HepG2 (cell line): ENCODE data around the gene GPR137. TPM values are rescaled to one million over a fixed set of nuclear protein-coding genes. Genes with fewer than 3 reads are reported as not detected.

Source experiments
- ARID3A ChIP-seq: IDR thresholded peaks from 2 replicates; pipeline ENCODE4 v1.6.1; 2012; ENCODE audit warnings: low read depth, low read length, improper control_type of control experiment
- ARNTL ChIP-seq: sonication (generic); formaldehyde crosslinking; IDR thresholded peaks from 2 replicates; pipeline ENCODE4 v1.4.0; 2020; ENCODE audit warnings: mild to moderate bottlenecking, missing genetic modification reagents
- CENPT ChIP-seq: sonication (generic); formaldehyde crosslinking; IDR thresholded peaks from 2 replicates; pipeline ENCODE4 v1.8.0; 2022; ENCODE audit warnings: low read depth, mild to moderate bottlenecking, moderate library complexity, missing genetic modification reagents
- CSRNP1 ChIP-seq: sonication (generic); formaldehyde crosslinking; IDR thresholded peaks from 2 replicates; pipeline ENCODE4 v1.8.1; 2023; ENCODE audit warnings: mild to moderate bottlenecking, missing genetic modification reagents
- DRAP1 ChIP-seq: IDR thresholded peaks from 2 replicates; pipeline ENCODE4 v1.6.1; 2016; ENCODE audit warnings: missing genetic modification reagents, missing compliant biosample characterization
- FIP1L1 ChIP-seq: fragments of 200-400 bp; formaldehyde crosslinking; IDR thresholded peaks from 2 replicates; pipeline ENCODE4 v1.6.1; 2018; ENCODE audit warnings: low read depth, mild to moderate bottlenecking, low read length, moderate library complexity, borderline replicate concordance; ENCODE audit not compliant: insufficient read depth
- ISX ChIP-seq: sonication (generic); formaldehyde crosslinking; conservative IDR thresholded peaks from 2 replicates; pipeline ENCODE4 v1.5.0; 2020; ENCODE audit warnings: missing genetic modification reagents
- NCOA1 ChIP-seq: sonication (generic); formaldehyde crosslinking; IDR thresholded peaks from 2 replicates; pipeline ENCODE4 v1.9.0; 2021; ENCODE audit warnings: missing genetic modification reagents
- NFIC ChIP-seq: IDR thresholded peaks from 2 replicates; pipeline ENCODE4 v1.6.1; 2012; ENCODE audit warnings: mild to moderate bottlenecking, low read length, inconsistent platforms
- PITX1 ChIP-seq: sonication (generic); formaldehyde crosslinking; IDR thresholded peaks from 2 replicates; pipeline ENCODE4 v1.5.1; 2020; ENCODE audit warnings: mild to moderate bottlenecking, missing genetic modification reagents
- SP2 ChIP-seq: sonication (generic); formaldehyde crosslinking; IDR thresholded peaks from 2 replicates; pipeline ENCODE4 v1.5.1; 2020; ENCODE audit warnings: mild to moderate bottlenecking, missing genetic modification reagents
- TBX2 ChIP-seq: sonication (generic); formaldehyde crosslinking; IDR thresholded peaks from 2 replicates; pipeline ENCODE4 v1.5.0; 2020; ENCODE audit warnings: missing genetic modification reagents, mild to moderate bottlenecking, borderline replicate concordance
- TMF1 ChIP-seq: sonication (generic); formaldehyde crosslinking; IDR thresholded peaks from 2 replicates; pipeline ENCODE4 v1.8.1; 2022; ENCODE audit warnings: low read depth, missing genetic modification reagents
- ZBTB20 ChIP-seq: sonication (generic); formaldehyde crosslinking; IDR thresholded peaks from 2 replicates; pipeline ENCODE4 v1.8.1; 2023; ENCODE audit warnings: missing genetic modification reagents, low read depth, mild to moderate bottlenecking, borderline replicate concordance
- ZBTB25 ChIP-seq: IDR thresholded peaks from 2 replicates; pipeline ENCODE4 v1.6.1; 2018; ENCODE audit warnings: missing genetic modification reagents
- ZBTB49 ChIP-seq: sonication (generic); formaldehyde crosslinking; IDR thresholded peaks from 2 replicates; pipeline ENCODE4 v1.4.0; 2020; ENCODE audit warnings: missing genetic modification reagents, borderline replicate concordance
- ZNF18 ChIP-seq: sonication (generic); formaldehyde crosslinking; IDR thresholded peaks from 2 replicates; pipeline ENCODE4 v1.8.0; 2022; ENCODE audit warnings: mild to moderate bottlenecking, missing genetic modification reagents; ENCODE audit not compliant: insufficient replicate concordance
- ZNF576 ChIP-seq: sonication (generic); formaldehyde crosslinking; IDR thresholded peaks from 2 replicates; pipeline ENCODE4 v1.4.0; 2020; ENCODE audit warnings: mild to moderate bottlenecking, missing genetic modification reagents
- ZNF589 ChIP-seq: sonication (generic); formaldehyde crosslinking; conservative IDR thresholded peaks from 2 replicates; pipeline ENCODE4 v1.8.0; 2022; ENCODE audit warnings: mild to moderate bottlenecking, moderate library complexity, missing genetic modification reagents
- polyA plus RNA-seq, 8 experiments: library from polyadenylated mRNA; depleted of rRNA in 3 of 8; stranded (reverse) in 7 of 8; unstranded in 1 of 8; fragments of >200 nt; fragmentation: Illumina TruSeq in 4 of 8; extraction: Trizol in 4 of 8; gene quantifications; 2 replicates each; pipeline versions ENCODE4 v1.2.1 to v1.2.3, GENCODE V29; 2011 to 2016; ENCODE audit warnings: low read depth in 4 of 8, missing spikeins in 1 of 8, mixed read lengths in 1 of 8; ENCODE audit not compliant: insufficient read depth in 1 of 8
- total RNA-seq, 5 experiments: library from RNA; depleted of rRNA; stranded (reverse); fragments of >200 nt; fragmentation: Illumina TruSeq; extraction: Trizol; gene quantifications; 2 replicates each; pipeline ENCODE4 v1.2.3, GENCODE V29; 2016; ENCODE audit warnings: low read depth in 1 of 5

GPR137 gene
- total and polyA plus RNA-seq, 2 of the 13 experiments (the other 11 are each of a cell fraction or from before 2014, with no cell fraction given), result 8.5 to 13.2 TPM

GRCh38 chr11:64245797-64246620 is 39.6 kb upstream of the GPR137 start (continued):
- TF ChIP-seq ARNTL (CRISPR knock-in tag) (0 out of 2 replicates have a peak, but pooled peaks have one; percentile 29), ZBTB49 (no peak), CENPT (CRISPR knock-in tag) (no peak), ZNF589 (CRISPR knock-in tag) (no peak), ARID3A (no peak), FIP1L1 (no peak), ZNF576 (CRISPR knock-in tag) (no peak), ZNF18 (CRISPR knock-in tag) (peak; percentile 55), ZBTB25 (no peak), ISX (no peak), NFIC (no peak), TBX2 (CRISPR knock-in tag) (peak; percentile 51; the same call in 1 of the 2 replicates), ZBTB20 (0 out of 2 replicates have a peak, but pooled peaks have one; percentile 36), PITX1 (CRISPR knock-in tag) (no peak), SP2 (CRISPR knock-in tag) (no peak), CSRNP1 (CRISPR knock-in tag) (no peak), TMF1 (CRISPR knock-in tag) (no peak), DRAP1 (CRISPR knock-in tag) (no peak), NCOA1 (CRISPR knock-in tag) (no peak)
